Measurements from ENCODE around the gene CORO7. TPM values are rescaled to one million over a fixed set of nuclear protein-coding genes. Genes with fewer than 3 reads are reported as not detected.
"Not testable (repeated sequence)": the region's sequence is repeated elsewhere in the genome, so short reads cannot be mapped to it uniquely, and the experiment has no call there.

CORO7 gene
- total RNA-seq, 4 donors from 2014 or later: 17.9 to 53.7 (median 29.7) TPM

DNA sequence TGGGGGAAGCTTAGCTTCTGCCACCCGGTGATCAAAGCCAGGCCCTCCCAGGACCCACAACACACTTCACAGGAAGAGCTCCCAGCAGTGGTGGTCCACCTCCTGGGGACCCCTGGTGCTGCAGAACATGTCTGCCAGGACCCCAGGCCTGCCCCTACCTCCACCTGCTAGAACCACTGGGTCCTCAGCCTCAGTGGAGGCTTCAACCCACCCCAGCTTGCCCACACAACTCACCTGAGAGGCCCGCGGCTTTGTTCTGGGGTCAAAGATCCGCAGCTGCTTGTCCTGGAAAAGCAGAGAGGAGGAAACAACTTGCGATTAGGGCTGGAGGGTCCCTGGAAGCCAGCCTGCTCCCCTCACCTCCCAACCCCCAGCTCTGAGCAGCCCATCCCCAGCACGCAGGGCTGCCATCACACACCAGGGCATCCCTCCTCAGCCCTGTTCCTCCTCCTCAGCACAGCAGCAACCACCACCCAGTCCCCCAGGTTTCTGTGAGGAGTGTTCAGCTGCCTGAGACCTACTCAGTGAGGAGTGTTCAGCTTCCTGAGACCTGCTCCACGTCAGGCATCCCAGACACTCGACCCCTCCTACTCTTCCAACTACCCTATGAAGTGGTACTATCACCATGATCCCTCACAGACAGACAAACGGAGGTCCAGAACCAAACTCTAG lies 21.2 kb downstream of the CORO7 start:
- no peak for TF ChIP-seq POLR2A (IDR thresholded peaks at IDR 0.05)
- TF ChIP-seq, protein P1, sequence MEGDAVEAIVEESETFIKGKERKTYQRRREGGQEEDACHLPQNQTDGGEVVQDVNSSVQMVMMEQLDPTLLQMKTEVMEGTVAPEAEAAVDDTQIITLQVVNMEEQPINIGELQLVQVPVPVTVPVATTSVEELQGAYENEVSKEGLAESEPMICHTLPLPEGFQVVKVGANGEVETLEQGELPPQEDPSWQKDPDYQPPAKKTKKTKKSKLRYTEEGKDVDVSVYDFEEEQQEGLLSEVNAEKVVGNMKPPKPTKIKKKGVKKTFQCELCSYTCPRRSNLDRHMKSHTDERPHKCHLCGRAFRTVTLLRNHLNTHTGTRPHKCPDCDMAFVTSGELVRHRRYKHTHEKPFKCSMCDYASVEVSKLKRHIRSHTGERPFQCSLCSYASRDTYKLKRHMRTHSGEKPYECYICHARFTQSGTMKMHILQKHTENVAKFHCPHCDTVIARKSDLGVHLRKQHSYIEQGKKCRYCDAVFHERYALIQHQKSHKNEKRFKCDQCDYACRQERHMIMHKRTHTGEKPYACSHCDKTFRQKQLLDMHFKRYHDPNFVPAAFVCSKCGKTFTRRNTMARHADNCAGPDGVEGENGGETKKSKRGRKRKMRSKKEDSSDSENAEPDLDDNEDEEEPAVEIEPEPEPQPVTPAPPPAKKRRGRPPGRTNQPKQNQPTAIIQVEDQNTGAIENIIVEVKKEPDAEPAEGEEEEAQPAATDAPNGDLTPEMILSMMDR (IDR thresholded peaks at IDR 0.05): no peak

DNA sequence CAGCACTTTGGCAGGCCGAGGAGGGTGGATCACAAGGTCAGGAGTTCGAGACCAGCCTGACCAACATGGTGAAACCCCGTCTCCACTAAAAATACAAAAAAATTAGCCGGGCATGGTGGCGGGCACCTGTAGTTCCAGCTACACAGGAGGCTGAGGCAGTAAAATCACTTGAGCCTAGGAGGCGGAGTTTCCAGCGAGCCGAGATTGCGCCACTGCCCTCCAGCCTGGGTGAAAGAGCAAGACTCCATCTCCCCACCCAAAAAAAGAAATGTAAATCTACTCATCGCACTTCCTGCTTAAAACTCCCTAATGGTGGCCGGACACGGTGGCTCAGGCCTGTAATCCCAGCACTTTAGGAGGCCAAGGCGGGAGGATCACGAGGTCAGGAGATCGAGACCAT lies 22.5 kb downstream of the CORO7 start:
- H3K36me3 ChIP-seq; H3K4me3 ChIP-seq (replicated peaks in 1 of 3); H3K27me3 ChIP-seq; DNase-seq; H3K9me3 ChIP-seq; intact Hi-C loops (cut with DNase I): not testable (repeated sequence)
- peaks cover 15 to 20% of the 10 kb centered on the region in 2 donors for H3K4me1 ChIP-seq
- H3K27ac ChIP-seq: peak overlapping the region in 1 of 3 donors; percentile 59
- 97% methylated on average over 15 of the region's 15 CpGs for WGBS, 2 donors

More for the DNA sequence above, 21.2 kb downstream of the CORO7 start:
- Histone ChIP-seq H3K4me1 (peaks cover 15 to 20% of the 10 kb centered on the region in 2 donors), H3K36me3 (no peaks in the 10 kb centered on the region), H3K27ac (no peak overlapping the region), H3K4me3 (replicated peaks in 1 of 3) (no peak overlapping the region), H3K27me3 (no peaks in the 10 kb centered on the region), H3K9me3 (no peaks in the 10 kb centered on the region)
- 75 to 84% methylated on average over 6 to 9 of the region's 9 CpGs for WGBS, 2 donors
- intact Hi-C loops (cut with DNase I): no loop called here
- no peak for DNase-seq

DNA sequence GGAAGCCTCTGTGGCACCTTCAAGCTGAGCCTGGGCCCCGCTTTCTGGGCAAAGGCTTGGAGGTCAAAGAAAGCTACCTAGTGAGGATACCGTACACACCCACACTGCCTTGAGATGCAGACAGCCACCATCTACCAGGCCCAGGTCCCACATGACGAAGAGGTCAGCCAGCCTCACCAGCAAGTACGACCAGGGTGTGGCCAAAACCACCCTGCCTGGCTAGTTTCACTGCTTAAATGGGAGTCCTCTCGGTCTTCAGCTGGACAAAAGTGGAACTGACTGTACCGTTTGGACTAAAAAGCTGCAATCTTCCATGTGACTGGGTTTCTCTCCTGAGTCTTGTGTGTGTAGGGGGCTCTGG lies 23.2 kb downstream of the CORO7 start:
- Histone ChIP-seq H3K27me3 (no peaks in the 10 kb centered on the region), H3K4me3 (replicated peaks in 1 of 3) (no peak overlapping the region), H3K27ac (peak overlapping the region; percentile 34 to 81 (median 59)), H3K36me3 (no peaks in the 10 kb centered on the region), H3K9me3 (no peaks in the 10 kb centered on the region), H3K4me1 (peaks cover 15 to 20% of the 10 kb centered on the region in 2 donors)
- intact Hi-C loops (cut with DNase I): no loop called here
- DNase-seq: peak; percentile 64 to 65
- TF ChIP-seq POLR2A (IDR thresholded peaks at IDR 0.05): no peak
- TF ChIP-seq, protein P1 (IDR thresholded peaks at IDR 0.05): no peak
- WGBS, 2 donors: 61 to 63% methylated on average over 4 to 6 of the region's 6 CpGs

DNA sequence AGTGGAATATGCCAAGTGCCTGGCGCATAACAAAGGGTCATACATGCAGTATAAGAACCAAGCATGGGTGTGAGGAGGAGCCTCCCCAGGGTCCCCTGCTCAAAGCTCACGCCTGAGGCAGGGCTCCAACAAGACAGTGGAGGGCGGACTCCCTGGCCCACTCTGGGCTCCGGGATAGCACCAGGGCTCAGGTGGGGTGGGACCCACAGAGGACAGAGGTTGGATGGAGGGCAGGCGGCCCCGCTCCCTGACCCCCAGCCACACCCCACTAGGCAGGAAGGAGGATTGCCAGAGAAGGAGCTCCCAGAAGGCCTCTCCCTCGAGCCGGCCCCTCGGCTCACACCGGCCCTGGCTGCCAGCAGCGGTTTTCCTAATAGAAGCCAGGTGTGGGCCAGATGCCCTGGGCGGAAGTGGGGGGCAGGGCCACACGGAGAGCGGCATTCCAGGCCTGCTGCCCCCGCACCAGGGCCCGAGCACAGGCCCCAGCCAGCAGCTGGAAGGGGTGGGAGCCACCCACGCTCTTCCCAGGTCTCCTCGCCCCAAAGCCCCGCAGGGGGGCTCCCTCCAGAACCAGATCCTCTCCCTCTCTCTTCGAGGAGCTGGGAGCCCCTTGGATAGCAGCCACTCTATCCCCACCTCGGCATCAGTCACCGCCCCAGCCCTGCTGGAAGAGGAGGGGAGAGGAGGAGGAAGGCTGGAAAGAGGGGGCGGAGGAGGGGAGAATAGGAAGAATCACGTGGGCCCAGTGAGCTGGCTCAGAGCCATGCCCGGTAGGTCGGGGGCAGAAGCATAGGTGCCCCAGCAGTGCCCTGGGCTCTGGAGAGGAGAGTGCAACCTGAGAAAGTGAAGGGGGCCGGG lies 23.8 kb downstream of the CORO7 start:
- Histone ChIP-seq H3K9me3 (no peaks in the 10 kb centered on the region), H3K4me1 (peaks cover 15 to 20% of the 10 kb centered on the region in 2 donors), H3K4me3 (replicated peaks in 1 of 3) (no peak overlapping the region), H3K27me3 (no peaks in the 10 kb centered on the region), H3K27ac (peak overlapping the region; percentile 34 to 81 (median 59)), H3K36me3 (no peaks in the 10 kb centered on the region)
- peak; percentile 73 to 84 for DNase-seq
- TF ChIP-seq, protein P1 (IDR thresholded peaks at IDR 0.05): no peak
- no peak for TF ChIP-seq POLR2A (IDR thresholded peaks at IDR 0.05)
- 43 to 47% methylated on average over 9 to 18 of the region's 27 CpGs for WGBS, 2 donors
- intact Hi-C loops (cut with DNase I): no loop called here

DNA sequence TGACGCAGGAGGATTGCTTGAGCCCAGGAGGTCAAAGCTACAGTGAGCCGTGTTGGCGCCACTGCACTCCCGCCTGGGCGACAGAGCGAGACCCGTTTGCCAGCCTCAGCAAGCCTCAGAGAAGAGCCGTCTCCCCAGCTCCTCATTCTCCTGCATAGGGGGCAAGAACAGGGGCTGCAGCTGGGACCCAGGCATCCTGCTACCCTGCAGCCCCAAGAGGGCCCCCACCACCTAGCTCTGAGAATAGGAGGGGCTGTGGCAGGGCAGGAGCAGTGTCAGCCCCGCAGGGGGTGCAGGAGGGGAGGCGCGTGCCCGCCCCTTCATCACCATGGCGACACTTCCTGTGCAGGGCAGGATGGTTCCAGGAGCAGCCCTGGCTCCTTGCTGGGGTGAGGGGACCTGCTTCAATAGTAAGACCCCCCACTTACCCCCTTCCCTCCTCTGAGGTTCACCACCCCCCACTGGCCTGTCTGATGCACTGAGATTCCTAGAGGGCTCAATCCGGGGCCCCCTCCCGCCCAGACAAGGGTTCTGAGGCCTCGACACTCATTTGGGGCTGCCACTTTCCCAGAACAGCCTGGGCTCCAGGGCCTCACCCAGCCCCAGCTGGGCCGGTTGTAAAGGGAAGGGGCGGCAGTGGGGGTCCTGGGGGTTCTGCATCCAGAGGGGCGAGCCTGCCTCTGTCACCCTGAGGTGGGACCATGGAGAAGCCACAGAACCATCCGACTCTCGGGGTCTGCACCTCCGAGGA lies 24.6 kb downstream of the CORO7 start:
- H3K36me3 ChIP-seq: no peaks in the 10 kb centered on the region
- H3K27me3 ChIP-seq: no peaks in the 10 kb centered on the region
- no peak overlapping the region for H3K4me3 ChIP-seq (replicated peaks in 1 of 3)
- TF ChIP-seq POLR2A (IDR thresholded peaks at IDR 0.05): no peak
- TF ChIP-seq, protein P1 (IDR thresholded peaks at IDR 0.05): no peak
- intact Hi-C loops (cut with DNase I): no loop called here
- WGBS, 2 donors: 86 to 89% methylated on average over 10 to 21 of the region's 22 CpGs
- peaks cover 15 to 27% of the 10 kb centered on the region in 2 donors for H3K4me1 ChIP-seq
- peak overlapping the region; percentile 34 to 81 (median 53) for H3K27ac ChIP-seq
- DNase-seq: no peak
- no peaks in the 10 kb centered on the region for H3K9me3 ChIP-seq
